HepG2 (cell line): ENCODE measurements around the gene GALR3. TPM values are rescaled to one million over a fixed set of nuclear protein-coding genes. Genes with fewer than 3 reads are reported as not detected.

ENCODE experiments used
- KLF16 ChIP-seq, 2 experiments: sonication (generic) in 1 of 2; formaldehyde crosslinking in 1 of 2; IDR thresholded peaks; 2 replicates each; pipeline versions ENCODE4 v1.6.1 to v1.8.0; 2016 to 2023; ENCODE audit warnings: missing genetic modification reagents in 2 of 2, missing compliant biosample characterization in 1 of 2
- microRNA counts: library from miRNA; unstranded; fragments of <30 nt; microRNA quantifications from one replicate; lab custom pipeline; 2015
- microRNA-seq: library from miRNA; unstranded; fragments of <30 nt; microRNA quantifications from one replicate; pipeline ENCODE4, GENCODE V29; 2020
- polyA plus RNA-seq, 8 experiments: library from polyadenylated mRNA; depleted of rRNA in 3 of 8; stranded (reverse) in 7 of 8; unstranded in 1 of 8; fragments of >200 nt; fragmentation: Illumina TruSeq in 4 of 8; extraction: Trizol in 4 of 8; gene quantifications; 2 replicates each; pipeline versions ENCODE4 v1.2.1 to v1.2.3, GENCODE V29; 2011 to 2016; ENCODE audit warnings: low read depth in 4 of 8, missing spikeins in 1 of 8, mixed read lengths in 1 of 8; ENCODE audit not compliant: insufficient read depth in 1 of 8
- small RNA-seq, 3 experiments: library from RNA; depleted of rRNA; stranded (forward); fragments of <200 nt; gene quantifications; one replicate each; pipeline ENCODE3, GENCODE V24; 2012; ENCODE audit warnings: low read depth in 2 of 3, low replicate concordance in 1 of 3; ENCODE audit not compliant: insufficient read length in 3 of 3, insufficient read depth in 2 of 3
- total RNA-seq, 5 experiments: library from RNA; depleted of rRNA; stranded (reverse); fragments of >200 nt; fragmentation: Illumina TruSeq; extraction: Trizol; gene quantifications; 2 replicates each; pipeline ENCODE4 v1.2.3, GENCODE V29; 2016; ENCODE audit warnings: low read depth in 1 of 5

The GALR3 gene
- total and polyA plus RNA-seq, 2 of the 13 experiments (the other 11 are each of a cell fraction or from before 2014, with no cell fraction given): 0.13 TPM; not detected in 1

DNA sequence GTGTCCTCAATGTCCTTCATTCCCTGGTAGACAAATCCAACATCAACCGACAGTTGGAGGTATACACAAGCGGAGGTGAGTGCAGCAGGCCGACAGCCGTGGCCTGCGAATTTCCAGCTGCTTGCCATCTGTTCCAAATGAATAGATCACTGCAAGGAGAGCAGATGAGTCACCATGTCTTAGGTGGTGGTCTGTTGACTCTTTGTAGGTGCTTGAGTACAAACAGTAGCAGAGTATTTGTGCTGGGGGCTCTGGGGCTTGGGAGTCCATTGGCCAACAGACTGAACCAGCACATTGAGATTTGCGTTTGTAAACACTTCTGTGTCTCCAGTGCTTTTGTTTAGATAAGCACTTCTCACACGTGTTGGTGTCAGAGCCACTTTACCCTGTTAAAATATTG is 47.1 kb downstream of the GALR3 start (continued):
- TF ChIP-seq KLF16 (CRISPR knock-in tag; IDR thresholded peaks at IDR 0.05): no peak
- TF ChIP-seq, all 625 proteins: peak for 0

MicroRNAs encoded within 50 kb of the gene (microRNA counts, 767-probe panel; counts per million panel counts)
- microRNA hsa-miR-658 (lab: Ali Mortazavi, UCI) (not detected), microRNA hsa-miR-659-3p (lab: Ali Mortazavi, UCI) (not detected)

Small RNA genes lying within 50 kb of the gene (microRNA-seq; reads per million reads assigned to microRNA genes)
- gene MIR659: 3.9 reads per million, percentile 27 among the genes with 10 or more reads in this experiment

Small RNA genes lying within 50 kb of the gene (small RNA-seq; reads per million reads assigned to genes)
- 0 to 8.7 (median 3.3) reads per million in 3 experiments for gene MIR659

Other genes with a start within 250 kb of the GALR3 start
- gene LGALS2, start 243.3 kb upstream of the GALR3 start, total RNA-seq (2016; rRNA removed; fragmentation: Illumina TruSeq; extraction: Trizol): 43.4 and 56.0 TPM in 2 replicates
- 32.5 and 56.1 TPM in 2 replicates for gene LGALS2, start 243.3 kb upstream of the GALR3 start, polyA plus RNA-seq (2011; rRNA removed)
- gene GGA1, start 214.5 kb upstream of the GALR3 start, total RNA-seq (2016; rRNA removed; fragmentation: Illumina TruSeq; extraction: Trizol): 16.0 and 29.1 TPM in 2 replicates
- gene GGA1, start 214.5 kb upstream of the GALR3 start, polyA plus RNA-seq (2011; rRNA removed): 87.2 and 103 TPM in 2 replicates
- 8.4 and 9.4 TPM in 2 replicates for gene SH3BP1, start 183.7 kb upstream of the GALR3 start, total RNA-seq (2016; rRNA removed; fragmentation: Illumina TruSeq; extraction: Trizol)
- 15.7 and 18.5 TPM in 2 replicates for gene SH3BP1, start 183.7 kb upstream of the GALR3 start, polyA plus RNA-seq (2011; rRNA removed)
- gene PDXP, start 164.7 kb upstream of the GALR3 start, total RNA-seq (2016; rRNA removed; fragmentation: Illumina TruSeq; extraction: Trizol): 46.1 and 58.2 TPM in 2 replicates
- gene PDXP, start 164.7 kb upstream of the GALR3 start, polyA plus RNA-seq (2011; rRNA removed): 70.6 and 85.3 TPM in 2 replicates
- 103 and 124 TPM in 2 replicates for gene LGALS1, start 147.7 kb upstream of the GALR3 start, total RNA-seq (2016; rRNA removed; fragmentation: Illumina TruSeq; extraction: Trizol)
- 858 and 969 TPM in 2 replicates for gene LGALS1, start 147.7 kb upstream of the GALR3 start, polyA plus RNA-seq (2011; rRNA removed)
- 27.5 and 31.4 TPM in 2 replicates for gene NOL12, start 137.0 kb upstream of the GALR3 start, total RNA-seq (2016; rRNA removed; fragmentation: Illumina TruSeq; extraction: Trizol)
- gene NOL12, start 137.0 kb upstream of the GALR3 start, polyA plus RNA-seq (2011; rRNA removed): 11.8 and 14.3 TPM in 2 replicates
- 11.3 and 15.4 TPM in 2 replicates for gene TRIOBP, start 126.3 kb upstream of the GALR3 start, total RNA-seq (2016; rRNA removed; fragmentation: Illumina TruSeq; extraction: Trizol)
- 6.1 and 10.1 TPM in 2 replicates for gene TRIOBP, start 126.3 kb upstream of the GALR3 start, polyA plus RNA-seq (2011; rRNA removed)
- gene GCAT, start 15.4 kb upstream of the GALR3 start, total RNA-seq (2016; rRNA removed; fragmentation: Illumina TruSeq; extraction: Trizol): 50.3 and 56.8 TPM in 2 replicates
- gene GCAT, start 15.4 kb upstream of the GALR3 start, polyA plus RNA-seq (2011; rRNA removed): 24.6 and 28.0 TPM in 2 replicates
- 31.9 and 33.6 TPM in 2 replicates for gene ANKRD54, start 21.0 kb downstream of the GALR3 start, total RNA-seq (2016; rRNA removed; fragmentation: Illumina TruSeq; extraction: Trizol)
- 28.5 and 33.1 TPM in 2 replicates for gene ANKRD54, start 21.0 kb downstream of the GALR3 start, polyA plus RNA-seq (2011; rRNA removed)
- 514 and 695 TPM in 2 replicates for gene EIF3L, start 26.0 kb downstream of the GALR3 start, total RNA-seq (2016; rRNA removed; fragmentation: Illumina TruSeq; extraction: Trizol)
- gene EIF3L, start 26.0 kb downstream of the GALR3 start, polyA plus RNA-seq (2011; rRNA removed): 731 and 793 TPM in 2 replicates
- 10.2 and 10.6 TPM in 2 replicates for gene MICALL1, start 82.9 kb downstream of the GALR3 start, total RNA-seq (2016; rRNA removed; fragmentation: Illumina TruSeq; extraction: Trizol)
- 7.6 and 10.2 TPM in 2 replicates for gene MICALL1, start 82.9 kb downstream of the GALR3 start, polyA plus RNA-seq (2011; rRNA removed)
- 0.24 and 0.32 TPM in 2 replicates for gene C22orf23, start 130.2 kb downstream of the GALR3 start, total RNA-seq (2016; rRNA removed; fragmentation: Illumina TruSeq; extraction: Trizol)
- gene C22orf23, start 130.2 kb downstream of the GALR3 start, polyA plus RNA-seq (2011; rRNA removed): 0.21 and 0.24 TPM in 2 replicates
- 135 and 147 TPM in 2 replicates for gene POLR2F, start 130.3 kb downstream of the GALR3 start, total RNA-seq (2016; rRNA removed; fragmentation: Illumina TruSeq; extraction: Trizol)
- 136 and 158 TPM in 2 replicates for gene POLR2F, start 130.3 kb downstream of the GALR3 start, polyA plus RNA-seq (2011; rRNA removed)
- gene SOX10, start 161.2 kb downstream of the GALR3 start, total RNA-seq (2016; rRNA removed; fragmentation: Illumina TruSeq; extraction: Trizol): not detected in 2 replicates
- not detected in 2 replicates for gene SOX10, start 161.2 kb downstream of the GALR3 start, polyA plus RNA-seq (2011; rRNA removed)
- gene PICK1, start 234.0 kb downstream of the GALR3 start, total RNA-seq (2016; rRNA removed; fragmentation: Illumina TruSeq; extraction: Trizol): 16.0 and 19.3 TPM in 2 replicates
- gene PICK1, start 234.0 kb downstream of the GALR3 start, polyA plus RNA-seq (2011; rRNA removed): 25.3 and 28.9 TPM in 2 replicates